ENCODE data around the gene SPRYD4.

SPRYD4 gene

DNA sequence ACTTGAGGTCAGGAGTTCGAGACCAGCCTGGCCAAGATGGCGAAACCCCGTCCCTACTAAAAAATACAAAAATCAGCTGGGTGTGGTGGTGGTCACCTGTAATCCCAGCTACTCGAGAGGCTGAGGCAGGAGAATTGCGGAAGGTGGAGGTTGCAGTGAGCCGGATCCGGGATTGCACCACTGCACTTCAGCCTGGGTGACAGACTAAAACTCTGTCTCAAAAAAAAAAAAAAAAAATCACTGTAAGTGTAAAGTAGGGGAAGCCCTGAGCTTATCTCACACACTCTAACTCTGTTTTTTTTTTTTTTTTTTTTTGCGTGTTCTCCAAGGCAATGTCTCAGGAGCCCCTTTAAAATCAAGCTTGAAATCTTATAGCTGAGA, 52.8 kb downstream of the SPRYD4 start:
- no peak for DNase-seq (ENCODE audit: low read depth)

DNA sequence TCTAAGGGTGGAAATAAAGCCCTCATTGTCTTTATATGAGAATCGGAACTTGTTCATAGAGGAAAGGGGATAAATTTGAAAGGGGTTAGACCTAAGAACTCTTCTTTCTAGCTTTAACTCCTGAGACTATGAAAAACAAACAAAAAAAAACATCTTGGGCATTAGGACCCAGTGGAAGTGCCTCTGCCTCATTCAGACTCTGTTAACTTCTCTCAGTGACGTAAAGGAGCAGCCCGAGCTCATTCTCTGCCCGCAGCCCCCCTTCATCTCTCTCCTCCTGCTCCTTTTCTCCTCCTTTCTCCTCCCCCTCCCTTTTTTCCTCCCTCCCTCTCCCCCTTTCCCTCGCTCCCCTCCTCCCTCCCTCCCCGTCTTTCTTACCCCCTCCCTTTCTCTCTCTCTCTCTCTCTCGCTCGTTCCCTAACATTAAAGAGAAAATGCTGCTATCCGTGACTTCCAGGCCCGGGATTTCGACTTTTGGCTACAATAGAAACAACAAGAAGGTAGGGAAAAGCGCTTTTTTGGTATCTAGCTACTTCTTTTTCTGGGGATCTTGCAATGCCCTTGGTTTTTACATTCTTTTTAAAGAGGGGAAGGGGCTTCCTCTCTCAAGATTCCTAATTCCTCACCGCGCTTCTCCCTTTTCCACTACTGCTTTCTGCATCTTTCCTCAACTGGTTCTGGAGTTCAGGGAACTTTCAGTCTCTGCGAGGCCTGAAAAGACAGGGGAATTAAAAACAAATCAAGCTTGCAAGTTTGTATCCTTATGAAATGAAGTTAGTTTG, 53.4 kb downstream of the SPRYD4 start, which contains the start of gene RBMS2:
Gene RBMS2 (plus strand): TSS at position 231 of the 782 bp plus-strand sequence. CDS start 204 bp downstream, at position 435.
- DNase-seq (ENCODE audit: low read depth): peak; percentile 8

DNA sequence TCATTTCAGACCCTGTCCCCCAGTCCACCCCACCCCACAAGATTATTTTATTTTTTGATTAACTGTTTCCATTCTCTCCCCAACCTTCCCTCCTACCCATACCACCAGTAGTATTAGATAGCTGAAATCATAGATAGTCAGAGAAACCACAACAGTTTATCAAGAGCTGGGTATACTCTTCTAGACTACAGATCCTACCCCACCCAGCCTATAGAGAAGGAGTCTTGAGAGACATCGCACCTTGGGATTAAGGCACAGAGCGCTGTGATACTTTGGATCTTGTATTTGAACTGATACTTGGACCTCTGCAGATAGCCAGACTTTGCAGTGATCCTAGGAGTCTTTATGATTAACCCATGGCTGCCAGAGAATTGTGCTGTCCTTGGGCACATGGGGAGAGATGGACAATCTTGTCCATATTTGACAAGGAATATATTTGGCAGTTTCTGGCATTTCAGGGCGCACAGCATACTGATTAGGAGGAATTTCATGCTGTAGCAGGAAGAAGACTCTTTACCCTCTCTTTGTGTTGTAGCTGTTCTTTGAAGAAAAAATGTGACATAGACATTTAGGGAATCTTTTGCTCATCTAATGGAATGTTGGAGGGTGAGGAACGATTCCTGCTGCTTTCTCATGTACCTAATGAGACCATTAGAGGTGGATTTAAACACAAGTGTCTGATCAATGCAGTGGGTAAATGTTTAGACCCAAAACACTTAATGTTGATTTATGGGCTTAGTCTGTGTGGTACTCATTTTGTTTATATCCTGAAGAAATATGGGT, 54.2 kb downstream of the SPRYD4 start:
- no peak for DNase-seq (ENCODE audit: low read depth)

DNA sequence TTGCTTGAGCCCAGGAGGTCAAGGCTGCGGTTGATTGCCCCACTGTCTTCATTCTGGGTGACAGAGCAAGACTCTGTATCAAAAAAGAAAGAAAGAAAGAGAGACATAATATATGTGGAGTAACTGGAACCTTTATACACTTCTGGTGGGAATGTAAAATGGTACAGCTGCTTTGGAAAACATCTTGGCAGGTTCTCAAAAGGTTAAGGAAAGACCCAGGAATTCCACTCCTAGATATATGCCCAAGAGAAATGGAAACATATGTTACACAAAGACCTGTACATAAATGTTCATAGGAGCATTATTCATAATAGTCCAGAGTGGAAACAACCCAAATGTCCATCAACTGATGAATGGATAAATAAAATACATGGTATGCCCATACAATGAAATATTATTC, 60.5 kb downstream of the SPRYD4 start:
- no peak for DNase-seq (ENCODE audit: low read depth)

All from stimulated activated CD8-positive, alpha-beta memory T cell treated with anti-CD3 and anti-CD28 coated beads, Interleukin-12 subunit alpha, Interleukin-12 subunit beta, amount 100 ng/mL, for 4 hours (primary cell).